Ascending aorta (tissue), 2 donors: ENCODE results near the gene ACVRL1. TPM values are rescaled to one million over a fixed set of nuclear protein-coding genes. Genes with fewer than 3 reads are reported as not detected.

ENCODE experiments used
- DNase-seq, 2 donors: peaks; one replicate each; pipeline ENCODE4 v3.0.0-alpha.2; 2019; ENCODE audit warnings: low spot score in 2 of 2
- H3K27ac ChIP-seq, 2 donors: fragments of 200-600 bp; sonication (generic); one replicate each; pipeline ENCODE4 v1.5.1; 2016 to 2017; ENCODE audit warnings: mild to moderate bottlenecking in 1 of 2
- H3K27me3 ChIP-seq: fragments of 200-600 bp; sonication (generic); one replicate; pipeline ENCODE4 v1.5.1; 2017
- H3K36me3 ChIP-seq, 2 donors: fragments of 200-600 bp; sonication (generic); one replicate each; pipeline ENCODE4 v1.5.1; 2016
- H3K4me1 ChIP-seq, 2 donors: fragments of 200-600 bp; sonication (generic); one replicate each; pipeline ENCODE4 v1.5.1; 2016 to 2017; ENCODE audit warnings: mild to moderate bottlenecking in 1 of 2
- H3K4me3 ChIP-seq, 2 donors: fragments of 200-600 bp; sonication (generic); one replicate each; pipeline ENCODE4 v1.5.1; 2016 to 2017; ENCODE audit warnings: mild to moderate bottlenecking in 1 of 2
- H3K9me3 ChIP-seq, 2 donors: fragments of 200-600 bp; sonication (generic); one replicate each; pipeline ENCODE4 v1.5.1; 2016
- CTCF ChIP-seq, 3 experiments: fragments of 200-600 bp in 2 of 3; fragments of 450-650 bp in 1 of 3; sonication (generic) in 2 of 3; IDR thresholded peaks; one replicate each; pipeline ENCODE4 v1.5.1; 2016 to 2019; ENCODE audit warnings: antibody characterized with exemption in 3 of 3, mild to moderate bottlenecking in 1 of 3, moderate library complexity in 1 of 3
- intact Hi-C: fragments of 100-400 bp; cut with DNase I; formaldehyde crosslinking; loops from one replicate; pipeline ENCODE4 v1.15.1; 2023
- total RNA-seq: library from RNA; depleted of rRNA; stranded (reverse); fragments of >200 nt; gene quantifications from one replicate; pipeline ENCODE4 v1.1.0, GENCODE V29; 2016

ACVRL1 gene
- total RNA-seq, 1 donor from 2014 or later, result 308 TPM

GRCh38 chr12:51864833-51865670 lies 42.3 kb upstream of the ACVRL1 start:
- no peak for TF ChIP-seq CTCF (IDR thresholded peaks at IDR 0.05)
- no peaks in the 10 kb centered on the region for H3K9me3 ChIP-seq
- no peaks in the 10 kb centered on the region for H3K36me3 ChIP-seq
- H3K27me3 ChIP-seq, result peaks cover 7% of the 10 kb centered on the region
- no peak overlapping the region for H3K4me3 ChIP-seq
- intact Hi-C loops, result no loop called here
- no peak overlapping the region for H3K27ac ChIP-seq
- peaks cover 14% of the 10 kb centered on the region in 2 donors for H3K4me1 ChIP-seq
- DNase-seq, result no peak

DNA sequence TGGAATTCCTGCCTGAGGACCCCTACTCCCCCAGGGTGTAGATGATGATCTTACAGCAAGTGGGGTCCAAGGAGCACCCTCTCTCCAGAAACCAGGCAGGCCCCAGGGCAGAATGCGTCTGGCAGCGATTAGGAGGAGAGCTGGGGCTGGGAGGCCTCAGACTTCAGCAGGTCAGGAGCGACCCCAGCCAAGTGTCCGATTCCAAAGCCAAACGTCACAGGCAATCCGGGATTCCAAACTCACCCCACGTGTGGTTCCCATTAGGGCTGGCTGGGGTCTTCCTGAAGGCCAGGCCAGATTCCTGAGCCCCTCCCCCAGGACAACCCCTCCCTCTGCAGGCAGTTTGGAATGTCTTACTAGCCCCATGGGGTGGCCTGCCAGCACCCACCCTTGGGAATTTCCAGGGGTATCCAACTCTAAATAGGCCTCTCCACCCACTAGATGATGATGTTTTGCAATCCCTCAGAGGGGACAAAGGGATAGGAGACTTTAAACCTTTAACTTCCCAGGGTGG lies 41.5 kb upstream of the ACVRL1 start:
- peaks cover 14% of the 10 kb centered on the region in 2 donors for H3K4me1 ChIP-seq
- no peak overlapping the region for H3K27ac ChIP-seq
- intact Hi-C loops, result no loop called here
- no peaks in the 10 kb centered on the region for H3K9me3 ChIP-seq
- no peak overlapping the region for H3K4me3 ChIP-seq
- no peak for DNase-seq
- TF ChIP-seq CTCF (IDR thresholded peaks at IDR 0.05), result no peak
- H3K27me3 ChIP-seq, result peaks cover 7% of the 10 kb centered on the region
- no peaks in the 10 kb centered on the region for H3K36me3 ChIP-seq

GRCh38 chr12:51866324-51866723 lies 41.0 kb upstream of the ACVRL1 start:
- intact Hi-C loops, result no loop called here
- no peak for TF ChIP-seq CTCF (IDR thresholded peaks at IDR 0.05)
- Histone ChIP-seq H3K9me3 (no peaks in the 10 kb centered on the region), H3K27ac (no peak overlapping the region), H3K27me3 (peaks cover 7% of the 10 kb centered on the region), H3K36me3 (no peaks in the 10 kb centered on the region), H3K4me3 (no peak overlapping the region), H3K4me1 (peaks cover 14% of the 10 kb centered on the region in 2 donors)
- DNase-seq, result no peak

- Histone ChIP-seq H3K4me1 (peaks cover 14% of the 10 kb centered on the region in 2 donors), H3K27me3 (peaks cover 7% of the 10 kb centered on the region), H3K36me3 (no peaks in the 10 kb centered on the region), H3K4me3 (no peak overlapping the region), H3K9me3 (no peaks in the 10 kb centered on the region), H3K27ac (no peak overlapping the region)
- DNase-seq, result no peak
- no peak for TF ChIP-seq CTCF (IDR thresholded peaks at IDR 0.05)
- intact Hi-C loops, result no loop called here
Measured at GRCh38 chr12:51866762-51867161, 40.5 kb upstream of the ACVRL1 start.

GRCh38 chr12:51867371-51867770 lies 39.9 kb upstream of the ACVRL1 start:
- DNase-seq, result no peak
- no peak for TF ChIP-seq CTCF (IDR thresholded peaks at IDR 0.05)
- no peaks in the 10 kb centered on the region for H3K9me3 ChIP-seq
- H3K27ac ChIP-seq, result no peak overlapping the region
- H3K27me3 ChIP-seq, result peaks cover 7% of the 10 kb centered on the region
- H3K4me1 ChIP-seq, result peaks cover 14% of the 10 kb centered on the region in 2 donors
- no peak overlapping the region for H3K4me3 ChIP-seq
- intact Hi-C loops, result no loop called here
- no peaks in the 10 kb centered on the region for H3K36me3 ChIP-seq
